Measurements from ENCODE around the gene IL21R.
"Not testable (repeated sequence)": the region's sequence is repeated elsewhere in the genome, so short reads cannot be mapped to it uniquely, and the experiment has no call there.

Gene IL21R

GRCh38 chr16:27399969-27400368, 2.0 kb upstream of the IL21R start:
- in situ Hi-C loops (cut with MboI; ENCODE audit: low sequenced_read_pairs) = no loop called here

GRCh38 chr16:27400751-27401620, 988 bp upstream of the IL21R start:
- in situ Hi-C loops (cut with MboI; ENCODE audit: low sequenced_read_pairs) = no loop called here

GRCh38 chr16:27402569-27402963, 592 bp downstream of the IL21R start:
- in situ Hi-C loops (cut with MboI; ENCODE audit: low sequenced_read_pairs) = no loop called here

- in situ Hi-C loops (cut with MboI; ENCODE audit: low sequenced_read_pairs) = no loop called here
Measured at GRCh38 chr16:27402964-27403600, 1.1 kb downstream of the IL21R start.

GRCh38 chr16:27403601-27403992, 1.6 kb downstream of the IL21R start:
- in situ Hi-C loops (cut with MboI; ENCODE audit: low sequenced_read_pairs) = no loop called here

DNA sequence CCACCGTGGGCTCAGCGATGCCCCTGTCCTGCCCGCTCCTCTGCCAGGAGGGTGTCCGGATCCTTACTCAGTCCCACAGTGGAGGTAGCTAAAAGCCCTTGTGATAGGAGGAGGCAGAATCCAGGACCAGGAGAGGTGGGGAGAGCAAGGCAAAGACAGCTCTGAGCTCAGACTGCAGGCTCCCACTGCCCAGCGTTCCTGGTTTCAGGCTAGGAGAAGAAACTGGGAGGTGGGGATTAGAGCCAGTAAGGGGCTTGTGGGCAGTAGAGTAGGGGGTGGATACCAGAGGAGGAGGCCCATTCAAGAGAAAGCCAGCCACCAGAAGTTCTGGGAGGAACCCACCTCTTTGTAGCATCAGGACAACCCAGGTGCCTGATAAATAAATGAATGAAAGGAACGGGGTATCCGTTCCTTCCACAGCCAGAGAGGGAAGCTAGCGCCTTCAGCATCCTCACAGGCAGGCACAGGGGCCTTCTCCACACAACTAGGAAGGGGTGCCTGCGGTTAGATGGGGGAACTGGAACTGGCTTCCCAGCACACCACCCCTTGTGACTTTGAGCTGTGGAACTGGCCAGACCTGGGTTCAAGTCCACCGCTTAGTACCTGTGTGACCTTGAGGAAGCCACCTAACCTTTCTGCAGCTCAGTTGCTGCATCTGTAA, 2.3 kb downstream of the IL21R start:
- in situ Hi-C loops (cut with MboI; ENCODE audit: low sequenced_read_pairs) = no loop called here

GRCh38 chr16:27405546-27406451, 3.8 kb downstream of the IL21R start:
- in situ Hi-C loops (cut with MboI; ENCODE audit: low sequenced_read_pairs) = no loop called here

GRCh38 chr16:27406511-27407128, 4.6 kb downstream of the IL21R start:
- in situ Hi-C loops (cut with MboI; ENCODE audit: low sequenced_read_pairs) = no loop called here

DNA sequence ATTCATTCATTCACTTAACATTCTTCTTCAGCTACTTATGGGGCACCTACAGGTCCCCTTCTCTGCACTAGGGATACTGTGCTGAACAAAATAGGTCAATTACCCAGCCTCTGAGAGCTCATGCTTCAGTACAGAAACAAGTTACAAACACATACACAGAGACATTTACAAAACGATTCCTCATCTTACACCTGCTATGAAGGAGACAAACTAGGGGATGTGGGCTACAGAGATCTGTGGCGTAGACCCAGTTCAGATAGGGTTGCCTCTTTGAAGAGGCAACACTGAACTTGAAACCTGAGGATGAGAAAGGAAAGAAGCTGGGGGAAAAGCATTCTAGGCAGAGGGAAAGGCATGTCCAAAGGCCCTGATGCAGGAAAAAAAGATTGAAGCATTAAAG, 5.2 kb downstream of the IL21R start:
- in situ Hi-C loops (cut with MboI; ENCODE audit: low sequenced_read_pairs) = no loop called here

GRCh38 chr16:27408012-27408601, 6.1 kb downstream of the IL21R start:
- in situ Hi-C loops (cut with MboI; ENCODE audit: low sequenced_read_pairs) = no loop called here

GRCh38 chr16:27408602-27409031, 6.6 kb downstream of the IL21R start:
- in situ Hi-C loops (cut with MboI; ENCODE audit: low sequenced_read_pairs) = no loop called here

DNA sequence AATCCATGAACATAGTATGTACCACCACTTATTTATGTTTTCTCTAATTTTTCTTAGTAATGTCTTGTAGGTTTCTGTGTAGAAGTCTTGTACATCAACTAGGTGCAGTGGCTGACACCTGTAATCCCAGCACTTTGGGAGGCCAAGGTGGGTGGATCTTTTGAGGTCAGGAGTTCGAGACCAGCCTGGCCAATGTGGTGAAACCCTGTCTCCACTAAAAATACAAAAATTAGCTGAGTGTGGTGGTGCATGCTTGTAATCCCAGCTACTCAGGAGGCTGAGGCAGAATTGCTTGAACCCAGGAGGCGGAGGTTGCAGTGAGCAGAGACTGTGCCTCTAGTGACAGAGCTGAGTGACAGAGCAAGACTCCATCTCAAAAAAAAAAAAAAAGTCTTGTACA, 8.0 kb downstream of the IL21R start:
- in situ Hi-C loops (cut with MboI; ENCODE audit: low sequenced_read_pairs) = not testable (repeated sequence)

GRCh38 chr16:27410761-27411160, 8.8 kb downstream of the IL21R start:
- in situ Hi-C loops (cut with MboI; ENCODE audit: low sequenced_read_pairs) = no loop called here

GRCh38 chr16:27413956-27414355, 12.0 kb downstream of the IL21R start:
- in situ Hi-C loops (cut with MboI; ENCODE audit: low sequenced_read_pairs) = no loop called here

DNA sequence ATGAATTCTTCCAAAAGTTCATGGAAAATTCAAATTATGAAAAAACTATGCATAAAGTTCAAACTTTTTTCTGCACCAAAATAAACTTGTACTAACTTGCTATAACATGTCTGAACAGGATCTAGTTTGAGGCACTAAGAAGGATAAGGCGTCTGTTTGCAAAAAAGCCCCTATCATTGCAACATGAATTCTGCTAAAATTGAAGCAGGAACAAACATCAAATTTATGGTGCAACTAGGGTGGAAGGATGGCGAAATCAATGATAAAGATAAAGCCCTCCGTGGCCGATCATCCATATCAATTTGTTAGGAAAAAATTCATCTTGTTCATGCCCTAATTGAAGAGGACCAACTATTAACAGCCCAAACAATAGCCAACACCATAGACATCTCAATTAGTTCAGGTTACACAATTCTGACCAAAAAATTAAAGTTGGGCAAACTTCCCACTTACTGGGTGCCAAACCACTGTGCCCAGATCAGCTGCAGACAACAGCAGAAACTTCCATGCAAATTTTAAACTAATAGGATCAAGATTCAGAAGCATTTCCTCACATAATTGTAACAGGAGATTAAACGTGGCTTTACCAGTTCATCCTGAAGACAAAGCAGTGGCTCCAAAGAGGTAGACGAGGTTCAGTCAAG, 12.9 kb downstream of the IL21R start:
- in situ Hi-C loops (cut with MboI; ENCODE audit: low sequenced_read_pairs) = no loop called here

DNA sequence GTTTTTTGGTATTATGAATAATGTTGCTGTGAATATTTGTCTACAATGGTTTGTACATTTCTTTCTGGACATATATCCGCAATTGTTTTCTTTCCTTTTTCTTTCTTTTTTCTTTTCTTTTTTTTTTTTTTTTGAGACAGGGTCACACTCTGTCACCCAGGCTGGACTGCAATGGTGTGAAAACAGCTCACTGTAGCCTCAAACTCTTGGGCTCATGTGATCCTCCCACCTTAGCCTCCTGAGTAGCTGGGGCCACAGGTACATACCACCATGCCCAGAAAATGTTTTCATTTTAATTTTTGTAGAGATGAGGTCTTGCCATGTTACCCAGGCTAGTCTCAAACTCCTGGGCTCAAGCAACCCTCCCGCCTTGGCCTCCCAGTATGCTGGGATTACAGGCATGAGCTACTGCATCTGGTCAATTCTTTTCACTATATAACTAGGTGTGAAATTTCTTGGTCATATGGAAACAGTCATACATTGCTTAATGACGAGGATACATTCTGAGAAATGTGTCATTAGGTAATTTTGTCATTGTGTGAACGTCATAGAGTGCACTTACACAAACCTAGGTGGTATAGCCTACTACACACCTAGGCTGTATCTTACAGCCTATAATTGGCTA, 15.2 kb downstream of the IL21R start:
- in situ Hi-C loops (cut with MboI; ENCODE audit: low sequenced_read_pairs) = no loop called here

GRCh38 chr16:27421961-27422740, 20.2 kb downstream of the IL21R start:
- in situ Hi-C loops (cut with MboI; ENCODE audit: low sequenced_read_pairs) = no loop called here

DNA sequence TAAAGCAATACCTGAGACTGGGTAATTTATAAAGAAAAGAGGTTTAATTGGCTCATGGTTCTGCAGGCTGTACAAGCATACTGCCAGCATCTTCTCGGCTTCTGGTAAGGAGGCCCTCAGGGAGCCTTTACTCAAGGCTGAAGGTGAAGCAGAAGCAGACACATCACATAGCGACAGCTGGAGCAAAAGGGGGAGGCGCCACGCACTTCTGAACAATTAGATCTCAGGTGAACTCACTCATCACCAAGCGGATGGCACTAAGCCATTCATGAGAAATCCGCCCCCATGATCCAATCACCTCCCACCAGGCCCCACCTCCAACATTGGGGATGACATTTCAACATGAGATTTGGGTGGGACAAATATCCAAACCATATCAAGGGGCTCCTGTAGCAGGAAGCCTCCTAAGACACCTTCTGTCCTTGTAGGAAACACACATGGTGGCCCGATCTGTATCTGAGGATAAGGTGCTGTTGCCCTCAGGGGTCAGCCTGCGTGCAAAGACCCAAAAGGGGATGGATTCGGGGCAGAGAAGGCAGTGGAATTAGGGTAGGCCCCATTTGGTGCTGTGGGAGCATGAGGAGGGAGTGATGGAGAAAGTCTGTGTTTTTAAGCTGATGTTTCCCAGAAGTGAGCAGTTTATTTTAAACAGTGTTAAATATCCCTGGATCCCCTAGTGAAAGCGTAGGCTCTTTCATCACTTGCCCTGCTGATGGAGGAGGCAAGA, 23.0 kb downstream of the IL21R start:
- in situ Hi-C loops (cut with MboI; ENCODE audit: low sequenced_read_pairs) = no loop called here

All from HL-60/S4 (cell line).